Measurements from ENCODE around the gene TGM2. TPM values are rescaled to one million over a fixed set of nuclear protein-coding genes. Genes with fewer than 3 reads are reported as not detected.

TGM2 gene
- total RNA-seq, 1 experiment from 2014 or later, result 1.5 TPM

GRCh38 chr20:38199501-38200390 lies 34.7 kb upstream of the TGM2 start:
- Mint-ChIP-seq H3K4me1 (ENCODE audit: insufficient read depth, unreplicated experiment) (peaks cover 40% of the 10 kb centered on the region), H3K9me3 (ENCODE audit: unreplicated experiment) (no peaks in the 10 kb centered on the region), H3K36me3 (ENCODE audit: insufficient read depth, unreplicated experiment) (no peaks in the 10 kb centered on the region), H3K27me3 (ENCODE audit: insufficient read depth, unreplicated experiment) (no peaks in the 10 kb centered on the region), H3K4me3 (ENCODE audit: unreplicated experiment) (no peak overlapping the region), H3K27ac (ENCODE audit: low read depth, unreplicated experiment) (no peak overlapping the region)
- DNase-seq (ENCODE audit: unreplicated experiment), result no peak
- intact Hi-C loops (cut with micrococcal nuclease), result no loop called here
- no peak for TF ChIP-seq CTCF (IDR thresholded peaks at IDR 0.05; ENCODE audit: unreplicated experiment)
- CTCF ChIA-PET, result interaction anchor here (0.6 to 11.8 kb wide), 7 partner anchors 9 to 339 kb away, joined by 3 to 198 read pairs (median 9); no protein-coding TSS in a partner anchor
- POLR2A ChIA-PET, result interaction anchor here (0.7 to 3.8 kb wide), 3 partner anchors 11 to 230 kb away, joined by 3 to 20 read pairs (median 3); no protein-coding TSS in a partner anchor
- BruUV-seq (replicated peaks), result no TSS peak

- Mint-ChIP-seq H3K9me3 (ENCODE audit: unreplicated experiment) (no peaks in the 10 kb centered on the region), H3K27me3 (ENCODE audit: insufficient read depth, unreplicated experiment) (no peaks in the 10 kb centered on the region), H3K4me3 (ENCODE audit: unreplicated experiment) (no peak overlapping the region), H3K36me3 (ENCODE audit: insufficient read depth, unreplicated experiment) (no peaks in the 10 kb centered on the region), H3K27ac (ENCODE audit: low read depth, unreplicated experiment) (peak overlapping the region; percentile 72), H3K4me1 (ENCODE audit: insufficient read depth, unreplicated experiment) (peaks cover 40% of the 10 kb centered on the region)
- BruUV-seq (replicated peaks), result no TSS peak
- peak; percentile 48 for DNase-seq (ENCODE audit: unreplicated experiment)
- ChIA-PET CTCF (interaction anchor here (0.6 to 11.8 kb wide), 6 partner anchors 10 to 978 kb away, joined by 3 to 198 read pairs (median 6); partner anchors contain the start of gene TGM2), POLR2A (interaction anchor here (0.6 to 3.8 kb wide), 12 partner anchors 9 to 237 kb away, joined by 3 to 20 read pairs (median 5); partner anchors contain the start of gene SNHG17)
- intact Hi-C loops (cut with micrococcal nuclease), result no loop called here
- no peak for TF ChIP-seq CTCF (IDR thresholded peaks at IDR 0.05; ENCODE audit: unreplicated experiment)
Measured at GRCh38 chr20:38198238-38198861, 33.3 kb upstream of the TGM2 start.

- ChIA-PET CTCF (interaction anchor here (0.6 to 11.8 kb wide), 6 partner anchors 22 to 977 kb away, joined by 3 to 198 read pairs (median 6); partner anchors contain the start of gene TGM2), POLR2A (interaction anchor here (0.6 to 3.8 kb wide), 11 partner anchors 7 to 238 kb away, joined by 3 to 20 read pairs (median 5); partner anchors contain the start of gene SNHG17)
- Mint-ChIP-seq H3K9me3 (ENCODE audit: unreplicated experiment) (no peaks in the 10 kb centered on the region), H3K27ac (ENCODE audit: low read depth, unreplicated experiment) (peak overlapping the region; percentile 3), H3K4me1 (ENCODE audit: insufficient read depth, unreplicated experiment) (peaks cover 40% of the 10 kb centered on the region), H3K4me3 (ENCODE audit: unreplicated experiment) (peak overlapping the region; percentile 4), H3K27me3 (ENCODE audit: insufficient read depth, unreplicated experiment) (no peaks in the 10 kb centered on the region), H3K36me3 (ENCODE audit: insufficient read depth, unreplicated experiment) (no peaks in the 10 kb centered on the region)
- no peak for TF ChIP-seq CTCF (IDR thresholded peaks at IDR 0.05; ENCODE audit: unreplicated experiment)
- intact Hi-C loops (cut with micrococcal nuclease), result no loop called here
- no peak for DNase-seq (ENCODE audit: unreplicated experiment)
- no TSS peak for BruUV-seq (replicated peaks)
Measured at GRCh38 chr20:38197619-38198018, 32.5 kb upstream of the TGM2 start.

- no TSS peak for BruUV-seq (replicated peaks)
- intact Hi-C loops (cut with micrococcal nuclease), result no loop called here
- Mint-ChIP-seq H3K27me3 (ENCODE audit: insufficient read depth, unreplicated experiment) (no peaks in the 10 kb centered on the region), H3K9me3 (ENCODE audit: unreplicated experiment) (no peaks in the 10 kb centered on the region), H3K36me3 (ENCODE audit: insufficient read depth, unreplicated experiment) (no peaks in the 10 kb centered on the region), H3K4me3 (ENCODE audit: unreplicated experiment) (peak overlapping the region; percentile 4), H3K4me1 (ENCODE audit: insufficient read depth, unreplicated experiment) (peaks cover 40% of the 10 kb centered on the region), H3K27ac (ENCODE audit: low read depth, unreplicated experiment) (peak overlapping the region; percentile 3)
- no peak for DNase-seq (ENCODE audit: unreplicated experiment)
- no peak for TF ChIP-seq CTCF (IDR thresholded peaks at IDR 0.05; ENCODE audit: unreplicated experiment)
- ChIA-PET CTCF (interaction anchor here (0.6 to 11.8 kb wide), 9 partner anchors 16 to 812 kb away, joined by 3 to 198 read pairs (median 4); partner anchors contain the start of gene TGM2), POLR2A (interaction anchor here (0.6 to 3.8 kb wide), 21 partner anchors 8 to 238 kb away, joined by 3 to 20 read pairs (median 4); partner anchors contain the start of genes RPRD1B, SNHG17 and TTI1)
Measured at GRCh38 chr20:38197217-38197616, 32.1 kb upstream of the TGM2 start.

Measured in MCF 10A (cell line).